M059J (cell line): Measurements from ENCODE around the gene METAP2. TPM values are rescaled to one million over a fixed set of nuclear protein-coding genes. Genes with fewer than 3 reads are reported as not detected.

Source experiments
- DNase-seq: peaks from one replicate; pipeline ENCODE4 v3.0.0-alpha.2; 2012; ENCODE audit warnings: low read depth
- total RNA-seq: library from RNA; depleted of rRNA; stranded (reverse); fragments of >200 nt; shearing (Covaris generic); gene quantifications from 2 replicates; pipeline ENCODE4 v1.2.3, GENCODE V29; 2014

The METAP2 gene
- total RNA-seq, 1 experiment from 2014 or later = 80.2 TPM

DNA sequence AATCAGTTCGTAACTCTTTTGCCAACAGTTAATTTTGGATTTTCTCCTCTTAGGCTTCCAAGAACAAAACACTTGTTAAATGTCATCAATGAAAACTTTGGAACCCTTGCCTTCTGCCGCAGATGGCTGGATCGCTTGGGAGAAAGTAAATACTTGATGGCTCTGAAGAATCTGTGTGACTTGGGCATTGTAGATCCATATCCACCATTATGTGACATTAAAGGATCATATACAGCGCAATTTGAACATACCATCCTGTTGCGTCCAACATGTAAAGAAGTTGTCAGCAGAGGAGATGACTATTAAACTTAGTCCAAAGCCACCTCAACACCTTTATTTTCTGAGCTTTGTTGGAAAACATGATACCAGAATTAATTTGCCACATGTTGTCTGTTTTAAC, 39.6 kb downstream of the METAP2 start:
- no peak for DNase-seq

DNA sequence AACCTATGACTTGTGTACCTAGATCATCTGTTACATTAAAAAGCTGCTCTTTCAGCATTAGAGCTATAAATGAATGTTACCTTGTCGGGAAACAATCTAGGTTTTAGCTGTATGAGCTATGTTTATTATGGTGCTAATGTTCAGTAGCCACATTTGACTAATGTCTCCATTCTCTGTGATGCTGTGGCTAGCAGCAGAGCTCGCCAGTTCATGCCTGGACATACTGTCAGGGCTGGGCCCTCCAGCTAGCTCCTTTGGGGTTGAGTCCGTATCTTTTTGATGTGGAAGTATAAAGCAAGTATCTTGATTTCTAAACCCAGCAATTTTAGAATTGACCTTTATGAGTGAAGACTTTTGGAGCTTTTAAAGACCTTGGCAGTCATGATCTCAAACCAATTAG, 41.2 kb downstream of the METAP2 start:
- DNase-seq = no peak

DNA sequence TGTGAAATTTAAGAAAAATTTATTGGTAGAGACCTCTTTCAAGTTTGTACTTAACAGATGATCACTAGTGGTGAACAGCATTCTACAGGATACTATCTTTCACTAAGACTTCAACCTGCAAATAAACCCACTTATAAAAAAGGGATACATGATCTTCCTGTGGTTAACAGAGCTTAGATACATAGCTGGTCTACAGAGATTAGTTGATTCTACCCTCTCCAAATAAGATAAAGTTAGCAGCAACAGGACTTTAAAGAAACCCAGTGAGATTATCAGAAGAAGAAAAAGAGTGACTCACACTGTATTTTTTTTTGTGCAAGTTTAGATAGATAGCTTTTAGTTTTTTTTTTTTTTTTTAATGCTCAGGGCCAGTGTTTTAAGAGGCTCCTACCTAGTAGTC, 42.8 kb downstream of the METAP2 start:
- DNase-seq = peak; percentile 3

DNA sequence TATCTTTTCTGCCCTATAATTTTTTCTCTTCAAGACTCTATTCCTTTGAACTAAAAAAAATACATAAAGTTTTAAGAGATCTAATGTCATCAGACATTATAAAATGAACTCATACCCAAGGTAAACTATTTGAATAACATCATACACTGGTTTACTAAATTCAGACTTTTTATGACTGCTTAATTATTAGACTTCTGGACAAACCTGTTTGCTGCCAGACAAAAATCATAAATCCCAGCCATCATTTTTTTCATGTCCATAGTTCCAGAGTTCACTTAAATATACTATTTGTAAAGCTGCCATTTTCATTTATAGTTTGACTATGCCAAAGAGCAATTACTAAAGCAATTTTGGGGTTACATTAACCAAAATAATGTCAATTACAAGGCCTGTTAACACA, 43.3 kb downstream of the METAP2 start:
- DNase-seq = no peak

DNA sequence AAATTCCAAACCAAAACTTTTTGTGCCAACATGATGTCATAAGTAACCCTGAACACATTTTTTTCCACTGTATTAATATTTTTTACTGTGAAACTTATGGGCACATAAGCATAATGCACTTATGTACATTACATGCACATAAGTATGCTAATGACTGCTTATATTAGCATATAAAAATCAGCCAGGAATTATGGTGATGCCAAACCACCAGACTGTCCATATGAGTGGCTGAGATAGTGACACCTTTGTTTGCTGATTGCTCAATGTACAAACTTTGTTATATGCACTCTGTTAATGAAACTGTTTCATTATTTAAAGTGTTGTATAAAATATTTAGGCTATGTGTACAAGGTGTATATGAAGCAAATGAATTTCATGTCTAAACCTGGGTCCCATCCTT, 45.0 kb downstream of the METAP2 start:
- DNase-seq = no peak

DNA sequence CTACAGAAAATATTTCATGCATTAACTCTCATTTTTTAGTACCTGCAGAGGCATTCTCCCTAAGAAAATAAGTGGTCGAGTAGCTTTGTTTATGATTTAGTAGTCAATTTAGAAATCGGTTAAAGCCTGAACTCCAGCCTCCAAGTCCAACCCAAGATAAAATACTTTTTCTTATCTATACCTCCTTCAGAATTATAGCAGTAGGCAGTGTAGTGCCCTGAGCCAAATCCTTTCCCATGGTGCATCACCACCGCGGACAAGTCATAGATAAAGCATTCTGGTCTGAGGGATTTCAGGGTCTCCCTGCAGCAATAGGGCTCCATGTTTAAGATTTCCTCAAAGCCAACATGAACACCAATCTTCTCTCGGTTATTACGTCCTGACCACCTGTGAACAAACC, 46.9 kb downstream of the METAP2 start:
- DNase-seq = no peak

DNA sequence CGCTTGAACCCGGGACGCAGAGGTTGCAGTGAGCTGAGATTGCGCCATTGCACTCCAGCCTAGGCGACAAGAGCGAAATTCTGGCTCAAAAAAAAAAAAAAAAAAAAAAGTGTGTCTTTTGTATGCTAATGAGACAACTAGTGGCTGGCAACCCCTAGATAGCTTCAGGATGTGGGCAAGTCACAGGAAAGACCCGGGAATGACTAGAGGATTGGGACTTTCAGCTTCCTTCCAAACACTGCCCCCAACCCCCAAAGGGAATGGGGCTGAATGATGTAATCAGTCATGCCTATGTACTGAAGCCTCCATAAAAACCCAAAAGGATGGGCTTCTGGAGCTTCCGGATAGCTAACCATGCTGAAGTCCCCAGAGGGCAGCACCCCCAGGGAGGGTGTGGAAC, 48.7 kb downstream of the METAP2 start:
- DNase-seq = no peak

DNA sequence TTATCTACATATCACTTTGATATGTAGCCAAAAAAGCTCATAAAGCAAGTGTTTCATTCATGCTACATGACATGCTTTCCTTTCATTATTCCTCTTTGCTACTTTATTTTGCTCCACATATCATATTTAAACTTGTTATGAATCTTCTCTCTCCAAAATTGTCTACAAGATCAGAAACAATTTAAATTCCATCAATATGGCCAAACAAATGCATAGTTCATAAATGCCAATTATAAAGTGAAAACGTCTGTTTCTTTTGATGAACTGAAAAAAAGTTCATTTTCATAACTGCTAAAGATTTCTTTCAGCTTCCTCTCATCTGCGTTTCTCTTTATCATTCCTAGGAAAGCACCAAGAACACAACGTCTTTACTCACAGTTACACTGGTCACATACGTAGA, 54.5 kb downstream of the METAP2 start:
- DNase-seq = no peak

DNA sequence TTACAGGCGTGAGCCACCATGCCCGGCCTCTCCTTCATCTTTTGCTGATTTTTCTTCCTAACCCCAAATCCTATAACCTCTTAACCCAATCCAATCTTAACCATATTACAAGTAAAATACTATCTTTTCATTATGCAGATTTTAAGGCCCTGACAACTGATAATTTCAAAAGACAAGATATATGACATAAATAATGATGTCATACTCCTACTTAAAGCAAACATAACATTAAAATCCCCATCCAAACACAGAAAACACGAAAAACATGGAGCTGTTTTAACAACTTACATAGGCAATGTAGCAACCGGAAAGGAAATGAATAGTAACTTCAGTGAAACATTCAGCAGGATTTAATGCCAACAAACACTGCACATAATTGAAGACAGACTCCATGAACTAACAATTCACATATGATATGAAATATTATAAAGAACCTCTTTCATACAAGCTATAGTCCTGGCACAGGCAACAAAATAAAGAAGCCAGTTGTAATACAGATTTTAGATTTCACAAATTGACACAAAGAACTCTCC, 55.8 kb downstream of the METAP2 start:
- DNase-seq = no peak

DNA sequence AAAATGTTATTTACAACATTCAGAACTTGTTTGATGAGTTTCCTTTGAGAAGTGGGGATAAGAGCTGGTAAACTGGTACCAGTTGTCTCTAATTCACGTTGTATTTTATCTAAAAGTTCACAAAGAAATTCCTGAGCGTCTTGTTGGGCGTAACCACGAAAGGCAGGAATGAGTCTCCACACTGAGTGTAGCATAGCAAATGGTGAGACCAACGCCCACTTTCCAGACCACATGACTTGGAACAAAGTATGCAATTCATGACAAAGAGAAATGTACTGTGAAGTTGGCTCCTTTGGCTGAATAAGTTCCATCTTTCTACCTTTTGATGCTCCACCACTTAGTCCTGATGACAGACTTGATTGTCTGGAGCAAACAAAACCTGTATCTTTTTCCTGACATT, 58.9 kb downstream of the METAP2 start:
- peak; percentile 35 for DNase-seq

DNA sequence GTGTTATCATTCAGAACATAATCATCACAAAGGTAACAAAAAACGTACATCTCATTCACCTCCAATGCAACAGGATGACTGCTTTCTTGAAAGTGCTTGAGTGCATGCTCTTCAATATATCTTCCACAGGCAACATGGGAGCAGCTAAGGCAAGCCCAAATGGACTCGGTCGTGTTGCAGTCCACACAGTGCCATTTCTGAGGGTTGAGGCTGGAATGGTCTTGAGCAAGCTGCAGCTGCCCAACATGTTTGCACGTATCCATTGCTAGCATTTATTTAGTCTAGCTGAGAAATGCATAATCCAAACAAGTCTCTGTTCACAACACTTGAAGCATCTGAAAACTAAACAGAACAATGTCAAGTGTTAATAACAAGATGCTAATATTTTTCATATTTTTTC, 60.0 kb downstream of the METAP2 start:
- DNase-seq = no peak

DNA sequence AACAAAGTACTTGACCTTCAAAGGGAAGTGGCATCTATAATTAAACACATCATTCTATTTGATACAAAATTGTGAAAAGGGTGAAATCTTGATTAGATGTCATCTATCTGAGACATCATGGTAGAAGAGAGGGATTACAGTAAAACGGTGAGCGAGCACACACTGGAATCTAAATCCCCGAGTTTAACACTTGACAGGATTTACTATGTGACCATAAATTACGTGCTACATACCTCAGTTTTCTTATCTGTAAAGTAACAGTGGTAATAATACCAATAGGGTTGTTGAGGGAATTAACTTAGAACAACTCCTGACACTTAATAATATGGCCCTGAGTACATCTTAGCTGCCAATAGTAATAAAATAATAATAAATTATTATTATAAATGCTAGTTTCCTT, 64.1 kb downstream of the METAP2 start:
- DNase-seq = no peak

DNA sequence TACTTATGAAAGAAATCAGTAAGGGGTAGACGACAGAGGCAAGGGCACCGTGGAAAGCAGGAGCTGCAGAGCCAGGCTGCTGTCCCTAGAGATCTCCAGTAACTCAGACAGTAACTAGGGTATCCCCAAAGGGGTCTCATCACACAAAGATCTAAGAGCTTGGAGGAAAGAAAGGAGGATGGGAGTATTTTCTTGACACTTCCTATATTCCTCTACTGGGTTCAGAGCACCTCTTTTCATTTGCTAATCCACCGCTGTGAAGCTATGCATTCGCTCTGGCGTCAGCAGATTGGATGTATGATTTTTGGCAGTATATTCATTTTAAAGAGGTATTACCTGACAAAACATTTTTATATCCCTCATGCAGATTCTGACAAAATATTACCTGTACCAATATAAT, 64.7 kb downstream of the METAP2 start:
- no peak for DNase-seq

DNA sequence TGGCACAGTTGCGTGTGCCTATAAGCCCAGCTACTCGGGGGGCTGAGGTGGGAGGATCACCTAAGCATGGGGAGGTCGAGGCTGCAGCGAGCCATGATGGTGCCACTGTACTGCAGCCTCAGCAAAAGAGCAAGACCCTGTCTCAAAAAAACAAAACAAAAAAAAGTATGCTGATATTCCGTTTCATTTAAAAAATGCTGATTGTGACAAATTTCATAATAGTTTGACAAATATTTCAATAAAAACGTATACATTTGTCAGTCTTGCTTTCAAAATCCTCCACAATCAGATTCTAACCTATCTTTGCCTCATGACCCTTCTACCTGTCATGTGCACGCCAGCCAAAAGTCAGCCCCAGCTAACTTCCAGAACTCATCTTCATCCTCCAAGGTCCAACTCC, 67.5 kb downstream of the METAP2 start:
- no peak for DNase-seq

DNA sequence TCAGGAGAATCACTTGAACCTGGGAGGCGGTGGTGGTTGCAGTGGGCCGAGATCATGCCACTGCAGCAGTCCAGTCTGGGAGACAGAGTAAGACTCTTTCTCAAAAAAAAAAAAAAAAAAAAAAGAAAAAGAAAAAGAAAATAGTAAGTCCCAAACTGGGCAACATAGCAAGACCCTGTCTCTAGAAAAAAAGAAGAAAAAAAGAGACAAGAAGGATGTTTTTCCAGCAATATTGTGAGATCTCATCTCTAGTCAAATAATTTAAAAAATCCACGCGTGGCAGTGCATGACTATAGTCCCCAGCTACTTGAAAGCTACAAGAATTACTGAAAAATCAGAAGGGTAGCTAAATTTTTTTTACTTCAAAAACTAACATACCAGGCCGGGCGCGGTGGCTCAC, 69.4 kb downstream of the METAP2 start:
- no peak for DNase-seq

DNA sequence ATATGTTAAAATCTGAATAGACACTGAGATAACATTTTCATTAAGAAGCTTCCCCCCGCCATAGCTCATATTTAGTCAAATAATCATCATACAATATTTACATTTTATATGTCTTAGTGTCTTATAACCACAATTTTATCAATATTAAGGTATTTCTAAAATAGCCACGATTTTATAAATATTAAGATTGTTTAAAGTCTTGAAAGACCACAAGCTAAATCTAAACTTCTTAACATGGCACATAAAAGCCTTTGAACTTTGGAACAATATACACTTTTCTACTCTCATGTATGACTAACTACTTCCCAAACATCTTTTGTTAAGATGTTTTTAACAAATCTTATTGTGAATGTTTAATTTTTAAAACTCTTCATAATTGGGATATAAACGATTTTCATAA, 70.8 kb downstream of the METAP2 start:
- DNase-seq = no peak

DNA sequence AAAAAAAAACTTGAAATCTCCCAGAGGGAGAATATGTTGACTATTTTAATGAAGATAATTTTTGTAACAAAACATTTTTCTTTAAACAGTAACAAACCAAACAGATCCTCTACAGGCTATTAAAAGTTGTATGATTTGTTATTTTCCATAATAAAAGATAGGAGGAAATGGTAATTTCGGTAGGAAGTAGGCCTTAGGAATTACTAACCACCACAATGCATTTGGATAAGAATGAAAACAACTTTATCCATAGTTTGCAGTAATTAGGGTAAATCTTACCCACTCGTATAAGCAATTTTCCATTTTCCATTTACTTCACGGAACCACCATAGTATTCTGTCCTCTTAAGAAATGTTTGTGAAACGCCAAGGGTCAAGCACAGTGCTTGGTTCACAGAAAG, 71.4 kb downstream of the METAP2 start:
- DNase-seq = no peak

DNA sequence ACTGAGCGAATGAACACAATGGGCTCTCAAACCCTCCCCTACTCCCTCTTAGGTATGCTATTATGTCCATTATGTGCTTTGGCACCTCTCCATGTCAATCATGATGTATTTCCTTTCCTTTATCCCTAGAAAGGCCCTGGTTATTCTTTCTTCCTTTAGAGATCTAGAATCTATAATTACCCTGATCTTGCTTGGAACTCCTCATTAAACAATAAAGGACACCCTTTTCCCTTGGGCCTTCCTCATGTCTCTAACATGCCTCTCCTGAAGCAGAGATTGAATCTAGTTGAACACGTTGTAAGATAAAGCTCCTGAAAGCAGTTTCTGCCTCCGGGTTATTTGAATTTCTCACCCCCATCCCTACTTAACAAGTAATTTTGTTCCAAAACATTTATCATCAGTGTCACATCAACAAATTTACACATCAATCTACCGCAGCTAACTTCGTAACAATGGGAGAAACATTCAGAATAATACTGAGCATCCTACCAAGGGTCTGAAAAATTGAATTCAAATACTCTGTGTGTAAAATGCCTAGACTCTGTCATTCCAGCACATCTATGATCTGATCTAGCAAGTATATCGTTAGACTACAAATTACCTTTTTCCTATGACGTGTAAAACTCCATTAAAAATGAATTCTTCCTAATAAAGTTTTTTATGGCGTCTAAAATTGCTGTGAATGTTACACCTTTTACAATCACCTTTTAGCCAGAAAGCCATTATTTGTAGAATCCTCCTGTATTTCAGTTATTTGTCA, 72.0 kb downstream of the METAP2 start:
- no peak for DNase-seq

DNA sequence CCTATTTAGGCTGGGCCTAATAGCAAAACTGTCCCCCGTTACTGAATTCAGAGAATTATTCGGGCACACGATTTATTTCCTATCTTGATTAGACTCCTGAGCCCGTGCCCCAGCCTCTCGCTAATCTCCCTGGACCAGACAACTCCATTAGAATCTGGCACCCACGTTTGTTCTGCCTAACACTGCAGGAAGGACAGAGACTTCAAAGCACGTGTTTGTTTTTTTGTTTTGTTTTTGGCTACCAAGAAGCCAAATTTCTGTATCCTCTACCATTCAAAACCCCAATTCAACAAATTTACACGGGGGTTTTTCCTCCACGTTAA, 72.5 kb downstream of the METAP2 start:
- no peak for DNase-seq

DNA sequence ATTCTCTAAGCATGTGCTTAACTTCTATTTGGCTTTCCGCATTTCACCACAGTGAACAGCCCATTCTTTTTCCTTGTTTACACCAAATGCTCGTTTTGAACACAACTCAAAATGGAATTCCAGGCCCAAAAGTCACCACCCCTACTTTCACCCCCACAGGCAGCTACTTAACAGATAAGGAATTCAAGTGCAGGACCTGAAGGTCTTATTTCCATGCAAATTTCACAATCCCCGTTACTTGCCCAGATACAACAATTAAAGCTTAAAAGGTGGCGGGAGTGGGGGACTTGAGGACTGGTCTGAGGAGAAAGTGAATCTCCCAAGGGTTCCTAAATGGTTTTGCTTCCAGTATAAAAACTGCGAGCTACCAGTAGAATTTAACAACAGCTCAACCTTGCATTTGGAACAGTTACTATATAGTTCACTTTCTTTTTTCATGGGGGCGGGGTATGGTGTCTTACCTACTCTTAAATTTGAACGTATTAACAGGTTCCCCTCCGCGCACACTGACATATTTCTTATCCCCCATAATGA, 73.6 kb downstream of the METAP2 start:
- DNase-seq = no peak

DNA sequence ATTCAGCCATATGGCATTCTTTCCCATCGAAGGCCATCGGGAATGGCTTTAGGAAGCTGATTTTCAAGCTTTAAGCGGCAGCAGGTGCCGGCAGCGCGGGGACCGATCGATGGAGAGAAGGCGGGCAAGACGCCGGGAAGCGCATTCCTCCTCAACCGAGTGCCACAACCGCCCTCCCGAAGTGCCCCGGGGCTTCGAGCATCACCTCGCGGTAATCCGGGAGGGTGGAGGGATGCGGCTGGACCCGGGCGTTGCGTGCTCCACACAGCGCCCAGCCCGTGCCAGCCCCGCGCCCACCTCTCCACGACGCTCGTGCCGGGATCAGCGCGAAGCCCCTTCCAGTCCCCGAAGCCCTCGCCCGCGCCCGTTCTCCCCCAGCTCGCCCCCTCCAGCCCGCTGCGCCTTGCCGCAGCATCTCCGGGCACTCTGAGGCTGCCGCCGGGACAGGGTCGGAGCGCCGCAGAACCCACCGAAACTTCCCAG, 74.1 kb downstream of the METAP2 start:
- DNase-seq = no peak

DNA sequence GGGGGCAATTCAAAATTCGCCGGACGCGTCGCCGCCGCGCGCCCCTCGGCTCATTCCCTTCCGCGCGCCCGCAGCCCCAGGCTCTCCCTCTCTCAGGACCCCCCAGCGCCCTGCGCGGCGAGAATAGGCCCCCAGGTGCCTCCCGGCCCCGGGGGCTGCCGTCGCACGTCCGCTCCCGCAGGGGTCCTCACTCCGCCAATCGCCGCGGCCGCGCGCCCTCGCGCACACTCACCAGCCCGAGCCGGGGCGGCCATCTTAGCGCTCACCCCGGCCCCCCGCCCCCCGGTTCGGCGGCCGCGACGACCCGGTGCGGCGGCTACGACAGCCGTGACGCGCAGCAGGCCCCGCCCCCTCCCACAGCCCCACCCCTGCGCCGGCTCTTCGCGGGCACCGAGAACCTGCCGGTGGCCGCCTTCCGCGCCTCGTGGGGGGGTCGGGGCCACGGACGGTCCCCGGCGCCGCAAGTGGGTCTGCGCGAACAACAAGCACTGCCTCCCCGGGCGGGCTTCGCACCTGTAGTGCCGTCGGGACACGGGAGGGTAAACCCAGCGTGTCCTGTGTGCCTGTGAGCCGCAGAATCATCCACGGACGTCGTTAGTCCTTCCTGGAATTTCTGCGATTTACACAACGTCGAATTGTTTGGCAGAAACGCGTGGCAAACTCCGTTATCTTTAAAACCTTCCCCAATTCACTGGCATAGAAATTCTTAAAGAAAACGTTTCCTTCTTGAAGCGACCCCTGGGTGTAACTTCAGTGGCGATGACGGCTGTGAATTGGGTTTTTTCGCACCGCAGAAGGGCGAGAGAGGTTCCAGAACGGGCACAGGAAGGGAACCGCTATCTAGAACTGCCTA, 74.8 kb downstream of the METAP2 start:
- DNase-seq = no peak
